ENCODE data around the gene RAB8B. TPM values are rescaled to one million over a fixed set of nuclear protein-coding genes. Genes with fewer than 3 reads are reported as not detected.

The RAB8B gene
- total and polyA plus RNA-seq, 5 experiments from 2014 or later = 35.1 to 79.6 (median 40.7) TPM

- Mint-ChIP-seq H3K36me3 (peaks cover 5 to 39% (median 30%) of the 10 kb centered on the region in 3 donors), H3K27ac (no peak overlapping the region), H3K4me1 (peaks cover 0 to 3% (median 0%) of the 10 kb centered on the region in 4 donors), H3K9me3 (peaks cover 0 to 2% (median 0%) of the 10 kb centered on the region in 9 donors), H3K4me3 (no peak overlapping the region), H3K27me3 (no peaks in the 10 kb centered on the region)
- no peak for ATAC-seq
- DNase-seq = no peak
- POLR2A ChIA-PET = interaction anchor here (0.6 kb wide), 1 partner anchor 10 kb away, joined by 3 read pairs; no protein-coding TSS in a partner anchor
Measured at GRCh38 chr15:63308491-63308890, 119.1 kb downstream of the RAB8B start.

GRCh38 chr15:63308947-63309346 is 119.5 kb downstream of the RAB8B start:
- Mint-ChIP-seq H3K9me3 (peaks cover 0 to 2% (median 0%) of the 10 kb centered on the region in 9 donors), H3K27me3 (no peaks in the 10 kb centered on the region), H3K27ac (no peak overlapping the region), H3K4me3 (no peak overlapping the region), H3K36me3 (peaks cover 5 to 36% (median 30%) of the 10 kb centered on the region in 3 donors), H3K4me1 (peaks cover 0 to 3% (median 0%) of the 10 kb centered on the region in 4 donors)
- ATAC-seq (no peak), DNase-seq (no peak)
- POLR2A ChIA-PET = interaction anchor here (0.5 kb wide), 1 partner anchor 32 kb away, joined by 7 read pairs; the partner anchor contains the start of gene APH1B

GRCh38 chr15:63310646-63311045 is 121.2 kb downstream of the RAB8B start:
- Mint-ChIP-seq H3K27me3 (no peaks in the 10 kb centered on the region), H3K27ac (no peak overlapping the region), H3K4me3 (no peak overlapping the region), H3K9me3 (peaks cover 0 to 2% (median 0%) of the 10 kb centered on the region in 9 donors), H3K36me3 (peaks cover 5 to 19% (median 15%) of the 10 kb centered on the region in 3 donors), H3K4me1 (peaks cover 0 to 3% (median 0%) of the 10 kb centered on the region in 4 donors)
- ATAC-seq = no peak
- POLR2A ChIA-PET = no interaction called here
- DNase-seq = no peak

GRCh38 chr15:63312286-63312685 is 122.9 kb downstream of the RAB8B start:
- ATAC-seq = no peak
- peaks cover 0 to 2% (median 0%) of the 10 kb centered on the region in 9 donors for H3K9me3 Mint-ChIP-seq
- no peak overlapping the region for H3K27ac Mint-ChIP-seq

GRCh38 chr15:63313825-63314224 is 124.4 kb downstream of the RAB8B start:
- POLR2A ChIA-PET = no interaction called here
- H3K27ac Mint-ChIP-seq = no peak overlapping the region
- H3K4me3 Mint-ChIP-seq = no peak overlapping the region
- no peaks in the 10 kb centered on the region for H3K4me1 Mint-ChIP-seq
- DNase-seq (no peak), ATAC-seq (no peak)
- H3K9me3 Mint-ChIP-seq = peaks cover 0 to 2% (median 0%) of the 10 kb centered on the region in 9 donors
- H3K27me3 Mint-ChIP-seq = no peaks in the 10 kb centered on the region
- H3K36me3 Mint-ChIP-seq = peaks cover 0 to 5% (median 5%) of the 10 kb centered on the region in 3 donors

More at GRCh38 chr15:63312286-63312685, 122.9 kb downstream of the RAB8B start:
- DNase-seq = no peak
- no peaks in the 10 kb centered on the region for H3K4me1 Mint-ChIP-seq
- POLR2A ChIA-PET = no interaction called here
- H3K36me3 Mint-ChIP-seq = peaks cover 2 to 5% (median 5%) of the 10 kb centered on the region in 3 donors
- H3K27me3 Mint-ChIP-seq = no peaks in the 10 kb centered on the region
- H3K4me3 Mint-ChIP-seq = no peak overlapping the region

- H3K4me3 Mint-ChIP-seq = no peak overlapping the region
- POLR2A ChIA-PET = no interaction called here
- H3K9me3 Mint-ChIP-seq = peaks cover 0 to 2% (median 0%) of the 10 kb centered on the region in 9 donors
- ATAC-seq (no peak), DNase-seq (no peak)
- no peaks in the 10 kb centered on the region for H3K4me1 Mint-ChIP-seq
- H3K36me3 Mint-ChIP-seq = peaks cover 0 to 5% (median 3%) of the 10 kb centered on the region in 3 donors
- no peaks in the 10 kb centered on the region for H3K27me3 Mint-ChIP-seq
- no peak overlapping the region for H3K27ac Mint-ChIP-seq
Measured at GRCh38 chr15:63314409-63314808, 125.0 kb downstream of the RAB8B start.

Other genes starting within 250 kb of the RAB8B start
- gene TPM1, start 146.9 kb upstream of the RAB8B start, total RNA-seq = 10 to 100 TPM; 20.6 to 21.2 TPM
- 1 to 10 TPM; 5.1 to 6.0 (median 5.4) TPM for gene TPM1, start 146.9 kb upstream of the RAB8B start, polyA plus RNA-seq
- gene LACTB, start 67.7 kb upstream of the RAB8B start, total RNA-seq = 10 to 100 TPM; 11.9 to 13.4 TPM
- gene LACTB, start 67.7 kb upstream of the RAB8B start, polyA plus RNA-seq = 10 to 100 TPM in 1 of 3 donors, 1 to 10 TPM in 2; 7.6 to 10.3 (median 9.3) TPM
- gene RPS27L, start 32.1 kb upstream of the RAB8B start, total RNA-seq = 100 to 1,000 TPM; 139 to 142 TPM
- 100 to 1,000 TPM; 143 to 221 (median 206) TPM for gene RPS27L, start 32.1 kb upstream of the RAB8B start, polyA plus RNA-seq
- gene APH1B, start 88.0 kb downstream of the RAB8B start, total RNA-seq = 10 to 100 TPM; 27.0 to 28.5 TPM
- 10 to 100 TPM in 2 of 3 donors, 1 to 10 TPM in 1; 8.3 to 14.3 (median 11.1) TPM for gene APH1B, start 88.0 kb downstream of the RAB8B start, polyA plus RNA-seq
- not detected for gene CA12, start 192.2 kb downstream of the RAB8B start, total RNA-seq
- not detected for gene CA12, start 192.2 kb downstream of the RAB8B start, polyA plus RNA-seq